ENCODE results near the gene FHOD3.

The FHOD3 gene

GRCh38 chr18:36516258-36516657 lies 218.7 kb downstream of the FHOD3 start:
- no peak overlapping the region for H3K4me3 ChIP-seq
- H3K27ac ChIP-seq: no peak overlapping the region
- H3K36me3 ChIP-seq: no peaks in the 10 kb centered on the region
- no peak for TF ChIP-seq Cebpa-rat (IDR thresholded peaks at IDR 0.05)
- H3K4me1 ChIP-seq: peaks cover 54% of the 10 kb centered on the region
- H4K20me1 ChIP-seq: no peaks in the 10 kb centered on the region
- H3K9me3 ChIP-seq: no peaks in the 10 kb centered on the region
- no peak overlapping the region; the same call in 1 of the 2 replicates for H3K9ac ChIP-seq
- peak overlapping the region; percentile 73 for H3K4me2 ChIP-seq
- no peaks in the 10 kb centered on the region for H3K27me3 ChIP-seq

- no peaks in the 10 kb centered on the region for H3K27me3 ChIP-seq
- H4K20me1 ChIP-seq: no peaks in the 10 kb centered on the region
- peaks cover 49% of the 10 kb centered on the region for H3K4me1 ChIP-seq
- no peak for TF ChIP-seq Cebpa-rat (IDR thresholded peaks at IDR 0.05)
- H3K36me3 ChIP-seq: no peaks in the 10 kb centered on the region
- H3K9me3 ChIP-seq: no peaks in the 10 kb centered on the region
- H3K9ac ChIP-seq: no peak overlapping the region
- H3K4me3 ChIP-seq: no peak overlapping the region
- peak overlapping the region; percentile 73 for H3K4me2 ChIP-seq
- H3K27ac ChIP-seq: no peak overlapping the region
These were observed 219.2 kb downstream of the FHOD3 start for GRCh38 chr18:36516726-36517125.

GRCh38 chr18:36518839-36519238 lies 221.3 kb downstream of the FHOD3 start:
- H3K4me3 ChIP-seq: no peak overlapping the region
- no peak overlapping the region for H3K27ac ChIP-seq
- H3K4me1 ChIP-seq: peaks cover 30% of the 10 kb centered on the region
- no peak overlapping the region for H3K4me2 ChIP-seq
- H3K9me3 ChIP-seq: no peaks in the 10 kb centered on the region
- H4K20me1 ChIP-seq: no peaks in the 10 kb centered on the region
- no peak for TF ChIP-seq Cebpa-rat (IDR thresholded peaks at IDR 0.05)
- H3K9ac ChIP-seq: no peak overlapping the region
- H3K27me3 ChIP-seq: no peaks in the 10 kb centered on the region
- H3K36me3 ChIP-seq: no peaks in the 10 kb centered on the region

GRCh38 chr18:36519358-36519757 lies 221.8 kb downstream of the FHOD3 start:
- Histone ChIP-seq H3K4me3 (no peak overlapping the region), H3K4me2 (no peak overlapping the region), H3K27me3 (no peaks in the 10 kb centered on the region), H3K9me3 (no peaks in the 10 kb centered on the region), H3K9ac (no peak overlapping the region), H3K4me1 (peaks cover 28% of the 10 kb centered on the region), H3K27ac (no peak overlapping the region), H4K20me1 (no peaks in the 10 kb centered on the region), H3K36me3 (no peaks in the 10 kb centered on the region)
- no peak for TF ChIP-seq Cebpa-rat (IDR thresholded peaks at IDR 0.05)

- Histone ChIP-seq H3K4me3 (no peak overlapping the region), H4K20me1 (no peaks in the 10 kb centered on the region), H3K27ac (no peak overlapping the region), H3K4me2 (no peak overlapping the region), H3K36me3 (no peaks in the 10 kb centered on the region), H3K27me3 (no peaks in the 10 kb centered on the region), H3K9me3 (no peaks in the 10 kb centered on the region), H3K4me1 (no peaks in the 10 kb centered on the region), H3K9ac (no peak overlapping the region)
- no peak for TF ChIP-seq Cebpa-rat (IDR thresholded peaks at IDR 0.05)
These were observed 225.0 kb downstream of the FHOD3 start for GRCh38 chr18:36522509-36522908.

- no peak overlapping the region for H3K4me2 ChIP-seq
- H3K27ac ChIP-seq: no peak overlapping the region
- TF ChIP-seq Cebpa-rat (IDR thresholded peaks at IDR 0.05): no peak
- H3K4me3 ChIP-seq: no peak overlapping the region
- no peak overlapping the region for H3K9ac ChIP-seq
- no peaks in the 10 kb centered on the region for H3K9me3 ChIP-seq
- peaks cover 5% of the 10 kb centered on the region for H3K4me1 ChIP-seq
- no peaks in the 10 kb centered on the region for H4K20me1 ChIP-seq
- H3K27me3 ChIP-seq: no peaks in the 10 kb centered on the region
- H3K36me3 ChIP-seq: no peaks in the 10 kb centered on the region
These were observed 228.4 kb downstream of the FHOD3 start for GRCh38 chr18:36525913-36526312.

GRCh38 chr18:36526611-36527010 lies 229.1 kb downstream of the FHOD3 start:
- H4K20me1 ChIP-seq: no peaks in the 10 kb centered on the region
- H3K4me2 ChIP-seq: no peak overlapping the region
- no peak overlapping the region for H3K9ac ChIP-seq
- no peak overlapping the region for H3K27ac ChIP-seq
- H3K36me3 ChIP-seq: no peaks in the 10 kb centered on the region
- no peaks in the 10 kb centered on the region for H3K27me3 ChIP-seq
- H3K9me3 ChIP-seq: no peaks in the 10 kb centered on the region
- H3K4me1 ChIP-seq: peaks cover 12% of the 10 kb centered on the region
- H3K4me3 ChIP-seq: no peak overlapping the region
- TF ChIP-seq Cebpa-rat (IDR thresholded peaks at IDR 0.05): no peak

GRCh38 chr18:36527051-36527450 lies 229.5 kb downstream of the FHOD3 start:
- Histone ChIP-seq H3K9me3 (no peaks in the 10 kb centered on the region), H4K20me1 (no peaks in the 10 kb centered on the region), H3K27me3 (no peaks in the 10 kb centered on the region), H3K4me1 (peaks cover 15% of the 10 kb centered on the region), H3K4me2 (no peak overlapping the region), H3K9ac (no peak overlapping the region), H3K4me3 (no peak overlapping the region), H3K36me3 (no peaks in the 10 kb centered on the region), H3K27ac (no peak overlapping the region)
- TF ChIP-seq Cebpa-rat (IDR thresholded peaks at IDR 0.05): no peak

- Histone ChIP-seq H3K4me1 (peaks cover 15% of the 10 kb centered on the region), H3K9ac (no peak overlapping the region), H3K4me2 (no peak overlapping the region), H3K4me3 (no peak overlapping the region), H3K27ac (no peak overlapping the region), H3K27me3 (no peaks in the 10 kb centered on the region), H3K36me3 (no peaks in the 10 kb centered on the region), H4K20me1 (no peaks in the 10 kb centered on the region), H3K9me3 (no peaks in the 10 kb centered on the region)
- TF ChIP-seq Cebpa-rat (IDR thresholded peaks at IDR 0.05): no peak
These were observed 230.4 kb downstream of the FHOD3 start for GRCh38 chr18:36527740-36528455.

GRCh38 chr18:36529747-36530146 lies 232.2 kb downstream of the FHOD3 start:
- no peaks in the 10 kb centered on the region for H3K9me3 ChIP-seq
- H3K4me1 ChIP-seq: peaks cover 33% of the 10 kb centered on the region
- no peaks in the 10 kb centered on the region for H3K36me3 ChIP-seq
- no peaks in the 10 kb centered on the region for H3K27me3 ChIP-seq
- H4K20me1 ChIP-seq: no peaks in the 10 kb centered on the region
- H3K9ac ChIP-seq: no peak overlapping the region
- TF ChIP-seq Cebpa-rat (IDR thresholded peaks at IDR 0.05): no peak
- no peak overlapping the region for H3K4me2 ChIP-seq
- no peak overlapping the region for H3K4me3 ChIP-seq
- H3K27ac ChIP-seq: no peak overlapping the region

Measured in BLaER1 (cell line).